GM12891 (cell line): ENCODE data around the gene PXDN.
"Not testable (repeated sequence)": the region's sequence is repeated elsewhere in the genome, so short reads cannot be mapped to it uniquely, and the experiment has no call there.

Source experiments
- DNase-seq: peaks from one replicate; pipeline ENCODE4 v3.0.0; 2011; ENCODE audit warnings: low spot score; ENCODE audit not compliant: insufficient read length
- FAIRE-seq: peaks from 2 replicates; lab custom pipeline; 2011; peaks lifted over from hg19 to GRCh38; lab: Jason Lieb, UNC
- PAX5 ChIP-seq: IDR thresholded peaks from 2 replicates; pipeline ENCODE4 v1.6.1; 2011; ENCODE audit warnings: low read length, moderate library complexity, mild to moderate bottlenecking; ENCODE audit not compliant: insufficient read depth, severe bottlenecking
- POLR2A ChIP-seq: IDR thresholded peaks from 2 replicates; pipeline ENCODE4 v1.6.1; 2011; ENCODE audit warnings: low read depth, low read length, control low read depth
- POLR2AphosphoS5 ChIP-seq: IDR thresholded peaks from 2 replicates; pipeline ENCODE4 v1.6.1; 2011; ENCODE audit warnings: low read depth, low read length, control low read depth
- POU2F2 ChIP-seq: IDR thresholded peaks from 2 replicates; pipeline ENCODE4 v1.6.1; 2011; ENCODE audit warnings: low read depth, mild to moderate bottlenecking, control low read depth, low read length, moderate library complexity
- SPI1 ChIP-seq: IDR thresholded peaks from 2 replicates; pipeline ENCODE4 v1.6.1; 2011; ENCODE audit warnings: low read depth, low read length, control low read depth
- TAF1 ChIP-seq: IDR thresholded peaks from 2 replicates; pipeline ENCODE4 v1.6.1; 2011; ENCODE audit warnings: low read depth, low read length, control low read depth

PXDN gene

GRCh38 chr2:1788478-1788959, 44.2 kb upstream of the PXDN start:
- no peak for FAIRE-seq

GRCh38 chr2:1787755-1788477, 43.6 kb upstream of the PXDN start:
- no peak for DNase-seq
- FAIRE-seq = no peak

More at GRCh38 chr2:1788478-1788959, 44.2 kb upstream of the PXDN start:
- TF ChIP-seq POLR2A (no peak), POU2F2 (no peak), POLR2AphosphoS5 (no peak), SPI1 (no peak), TAF1 (no peak), PAX5 (no peak)
- DNase-seq = no peak

GRCh38 chr2:1784986-1785617, 40.8 kb upstream of the PXDN start:
- DNase-seq = no peak
- TF ChIP-seq POU2F2 (no peak), POLR2AphosphoS5 (no peak), SPI1 (no peak), POLR2A (no peak), TAF1 (no peak), PAX5 (no peak)
- no peak for FAIRE-seq

More at GRCh38 chr2:1787755-1788477, 43.6 kb upstream of the PXDN start:
- TF ChIP-seq POLR2A (no peak), TAF1 (no peak), POLR2AphosphoS5 (no peak), SPI1 (no peak), POU2F2 (no peak), PAX5 (no peak)

GRCh38 chr2:1784087-1784486, 39.8 kb upstream of the PXDN start:
- TF ChIP-seq SPI1 (no peak), POLR2AphosphoS5 (no peak), POLR2A (no peak), PAX5 (no peak), TAF1 (no peak), POU2F2 (no peak)
- DNase-seq = no peak
- no peak for FAIRE-seq

GRCh38 chr2:1782514-1782913, 38.2 kb upstream of the PXDN start:
- FAIRE-seq = no peak
- no peak for TF ChIP-seq TAF1
- no peak for TF ChIP-seq POU2F2
- TF ChIP-seq SPI1 = no peak
- TF ChIP-seq PAX5 = no peak
- TF ChIP-seq POLR2AphosphoS5 = no peak
- no peak for TF ChIP-seq POLR2A
- no peak for DNase-seq

GRCh38 chr2:1781291-1782080, 37.2 kb upstream of the PXDN start:
- DNase-seq (no peak), FAIRE-seq (no peak)
- TF ChIP-seq POU2F2 (no peak), PAX5 (no peak), TAF1 (no peak), POLR2A (no peak), SPI1 (no peak)

- TF ChIP-seq TAF1 (no peak), POU2F2 (no peak), PAX5 (no peak), POLR2A (no peak), SPI1 (no peak), POLR2AphosphoS5 (no peak)
- DNase-seq (no peak), FAIRE-seq (no peak)
Observed at GRCh38 chr2:1780693-1781092, 36.4 kb upstream of the PXDN start.

- FAIRE-seq, DNase-seq: not testable (repeated sequence)
Observed at GRCh38 chr2:1780054-1780453, 35.7 kb upstream of the PXDN start.

- FAIRE-seq (no peak), DNase-seq (no peak)
- TF ChIP-seq PAX5 (no peak), TAF1 (no peak), POLR2A (no peak), POLR2AphosphoS5 (no peak), POU2F2 (no peak), SPI1 (no peak)
Observed at GRCh38 chr2:1778566-1778965, 34.3 kb upstream of the PXDN start.
